ENCODE results near the gene ARSB.

ARSB gene

GRCh38 chr5:78985116-78985724, at the start of gene ARSB:
ARSB (minus strand) TSS chr5:78985310; CDS start chr5:78985248, 62 bp downstream.
- peak; percentile 52 to 53 for DNase-seq

- no peak for DNase-seq
These were observed 47.7 kb upstream of the ARSB start for GRCh38 chr5:79032782-79033181.

- no peak for DNase-seq
These were observed 47.1 kb upstream of the ARSB start for GRCh38 chr5:79032031-79032695.

- no peak for DNase-seq
These were observed 46.4 kb upstream of the ARSB start for GRCh38 chr5:79031485-79031867.

GRCh38 chr5:79030663-79031484, 45.8 kb upstream of the ARSB start:
- DNase-seq: no peak

GRCh38 chr5:79025054-79025472, 40.0 kb upstream of the ARSB start:
- DNase-seq: peak; percentile 71 to 74

- DNase-seq: no peak
These were observed 38.8 kb upstream of the ARSB start for GRCh38 chr5:79023947-79024346.

GRCh38 chr5:79023348-79023747, 38.2 kb upstream of the ARSB start:
- DNase-seq: no peak

GRCh38 chr5:79022771-79023170, 37.7 kb upstream of the ARSB start:
- no peak for DNase-seq

- no peak for DNase-seq
These were observed 36.6 kb upstream of the ARSB start for GRCh38 chr5:79021753-79022152.

GRCh38 chr5:79020861-79021561, 35.9 kb upstream of the ARSB start:
- peak; percentile 64 to 66 for DNase-seq

- DNase-seq: no peak
These were observed 29.5 kb upstream of the ARSB start for GRCh38 chr5:79014631-79015030.

GRCh38 chr5:79011869-79012268, 26.8 kb upstream of the ARSB start:
- DNase-seq: no peak

- DNase-seq: peak in 1 of 2 experiments; percentile 35
These were observed 26.2 kb upstream of the ARSB start for GRCh38 chr5:79011219-79011836.

- no peak for DNase-seq
These were observed 23.3 kb upstream of the ARSB start for GRCh38 chr5:79008362-79008761.

GRCh38 chr5:79007872-79008271, 22.8 kb upstream of the ARSB start:
- DNase-seq: no peak

- DNase-seq: no peak
These were observed 21.0 kb upstream of the ARSB start for GRCh38 chr5:79005936-79006631.

GRCh38 chr5:79005151-79005550, 20.0 kb upstream of the ARSB start:
- no peak for DNase-seq

GRCh38 chr5:79002374-79002773, 17.3 kb upstream of the ARSB start:
- DNase-seq: no peak

GRCh38 chr5:79001471-79001870, 16.4 kb upstream of the ARSB start:
- DNase-seq: no peak

GRCh38 chr5:78997090-78997489, 12.0 kb upstream of the ARSB start:
- DNase-seq: no peak

- DNase-seq: no peak
These were observed 10.5 kb upstream of the ARSB start for GRCh38 chr5:78995521-78996007.

Data from Kasumi-1 (cell line).